Measurements from ENCODE around the gene WDSUB1.

DNA sequence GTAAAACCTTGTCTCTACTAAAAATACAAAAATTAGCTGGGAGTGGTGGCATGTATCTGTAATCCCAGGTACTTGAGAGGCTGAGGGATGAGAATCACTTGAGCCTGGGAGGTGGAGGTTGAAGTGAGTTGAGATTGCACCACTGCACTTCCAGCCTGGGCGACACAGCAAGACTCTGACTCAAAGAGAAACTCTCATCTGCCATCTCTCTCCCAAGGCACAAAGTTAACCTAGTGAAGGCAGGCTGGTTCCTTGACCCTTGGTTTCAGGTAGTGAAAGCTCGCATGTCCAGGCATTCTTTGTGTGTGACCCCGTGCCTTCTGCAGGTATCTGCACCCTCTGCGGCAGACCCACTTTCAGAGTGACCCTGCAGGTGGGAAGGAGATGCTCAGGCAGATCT lies 100.0 kb downstream of the WDSUB1 start:
- TF ChIP-seq CTCF (conservative IDR thresholded peaks at IDR 0.05; ENCODE audit: low read depth, low read length) (no peak), POLR2A (IDR thresholded peaks at IDR 0.05; ENCODE audit: low read depth, low read length) (no peak), RAD21 (IDR thresholded peaks at IDR 0.05; ENCODE audit: low read length) (no peak), MXI1 (IDR thresholded peaks at IDR 0.05; ENCODE audit: borderline replicate concordance, low read depth, low read length) (no peak), RFX5 (IDR thresholded peaks at IDR 0.05; ENCODE audit: low read depth, low read length) (no peak), MAFK (IDR thresholded peaks at IDR 0.05; ENCODE audit: low read depth, low read length) (no peak), RCOR1 (IDR thresholded peaks at IDR 0.05; ENCODE audit: insufficient replicate concordance, low read length) (no peak), FOS (IDR thresholded peaks at IDR 0.05; ENCODE audit: low read depth, low read length) (no peak), SMC3 (IDR thresholded peaks at IDR 0.05; ENCODE audit: low read depth, low read length) (no peak), BHLHE40 (IDR thresholded peaks at IDR 0.05; ENCODE audit: low read depth, low read length) (no peak), MAZ (IDR thresholded peaks at IDR 0.05; ENCODE audit: borderline replicate concordance, low read depth, low read length) (no peak)
- TF ChIP-seq, protein P1, sequence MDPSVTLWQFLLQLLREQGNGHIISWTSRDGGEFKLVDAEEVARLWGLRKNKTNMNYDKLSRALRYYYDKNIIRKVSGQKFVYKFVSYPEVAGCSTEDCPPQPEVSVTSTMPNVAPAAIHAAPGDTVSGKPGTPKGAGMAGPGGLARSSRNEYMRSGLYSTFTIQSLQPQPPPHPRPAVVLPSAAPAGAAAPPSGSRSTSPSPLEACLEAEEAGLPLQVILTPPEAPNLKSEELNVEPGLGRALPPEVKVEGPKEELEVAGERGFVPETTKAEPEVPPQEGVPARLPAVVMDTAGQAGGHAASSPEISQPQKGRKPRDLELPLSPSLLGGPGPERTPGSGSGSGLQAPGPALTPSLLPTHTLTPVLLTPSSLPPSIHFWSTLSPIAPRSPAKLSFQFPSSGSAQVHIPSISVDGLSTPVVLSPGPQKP (IDR thresholded peaks at IDR 0.05; ENCODE audit: borderline replicate concordance, low read depth, low read length) = no peak
